NCI-H460 (cell line): Measurements from ENCODE around the gene C1QL1. TPM values are rescaled to one million over a fixed set of nuclear protein-coding genes. Genes with fewer than 3 reads are reported as not detected.
A peak's percentile ranks its signal among the peaks of the same experiment; 100 is the strongest.

Experiments
- DNase-seq: peaks from one replicate; pipeline ENCODE4 v3.0.0-alpha.2; 2016; ENCODE audit warnings: low read depth; ENCODE audit errors: extremely low read depth
- small RNA-seq, 2 experiments: library from RNA; depleted of rRNA; stranded (forward); fragments of <200 nt; gene quantifications; one replicate each; pipeline ENCODE3, GENCODE V24; 2014
- total RNA-seq: library from RNA; depleted of rRNA; stranded (reverse); fragments of >200 nt; shearing (Covaris generic); gene quantifications from 2 replicates; pipeline ENCODE4 v1.2.3, GENCODE V29; 2014; rRNA removed

The C1QL1 gene
- total RNA-seq, 1 experiment from 2014 or later: 0.72 TPM

GRCh38 chr17:44917456-44917855, 50.6 kb downstream of the C1QL1 start:
- DNase-seq: no peak

GRCh38 chr17:44916781-44917241, 51.3 kb downstream of the C1QL1 start:
- no peak for DNase-seq

- no peak for DNase-seq
Observed at GRCh38 chr17:44915862-44916780, 52.0 kb downstream of the C1QL1 start.

- DNase-seq: no peak
Observed at GRCh38 chr17:44915321-44915726, 52.8 kb downstream of the C1QL1 start, which contains the start of gene GFAP. TSS of gene GFAP (minus strand) at chr17:44915500. CDS start at chr17:44915486, 14 bp downstream.

- DNase-seq: no peak
Observed at GRCh38 chr17:44914698-44915271, 53.3 kb downstream of the C1QL1 start.

GRCh38 chr17:44914148-44914547, 54.0 kb downstream of the C1QL1 start:
- DNase-seq: no peak

GRCh38 chr17:44913676-44914075, 54.4 kb downstream of the C1QL1 start:
- no peak for DNase-seq

GRCh38 chr17:44912763-44913544, 55.1 kb downstream of the C1QL1 start:
- DNase-seq: no peak

GRCh38 chr17:44911133-44912001, 56.7 kb downstream of the C1QL1 start:
- peak; percentile 57 for DNase-seq

- DNase-seq: no peak
Observed at GRCh38 chr17:44910231-44911106, 57.6 kb downstream of the C1QL1 start.

Small RNA genes within 50 kb of the gene (small RNA-seq; reads per million reads assigned to genes)
- gene AC015936.2 (0 reads per million in 2 experiments), gene MIR6783 (0 to 0.04 reads per million in 2 experiments)

Other genes with a start within 250 kb of the C1QL1 start
- 0.75 and 0.94 TPM in 2 replicates for gene ADAM11, start 209.3 kb downstream of the C1QL1 start, total RNA-seq
- 4.4 and 5.2 TPM in 2 replicates for gene GJC1, start 138.0 kb downstream of the C1QL1 start, total RNA-seq
- not detected in 2 replicates for gene HIGD1B, start 120.4 kb downstream of the C1QL1 start, total RNA-seq
- 112 and 137 TPM in 2 replicates for gene EFTUD2, start 68.9 kb downstream of the C1QL1 start, total RNA-seq
- 0.09 and 0.32 TPM in 2 replicates for gene GFAP, start 52.8 kb downstream of the C1QL1 start, total RNA-seq
- 11.0 and 12.7 TPM in 2 replicates for gene KIF18B, start 20.5 kb downstream of the C1QL1 start, total RNA-seq
- 22.8 and 24.0 TPM in 2 replicates for gene DCAKD, start 83.3 kb upstream of the C1QL1 start, total RNA-seq
- gene NMT1, start 93.0 kb upstream of the C1QL1 start, total RNA-seq: 88.9 and 561 TPM in 2 replicates
- 92.9 and 99.6 TPM in 2 replicates for gene PLCD3, start 164.2 kb upstream of the C1QL1 start, total RNA-seq
- 12.0 and 12.3 TPM in 2 replicates for gene ACBD4, start 167.4 kb upstream of the C1QL1 start, total RNA-seq
- 11.5 and 19.0 TPM in 2 replicates for gene HEXIM1, start 180.2 kb upstream of the C1QL1 start, total RNA-seq
- 4.0 and 6.4 TPM in 2 replicates for gene HEXIM2, start 193.6 kb upstream of the C1QL1 start, total RNA-seq